Activated naive CD4-positive, alpha-beta T cell treated with anti-CD3 and anti-CD28 coated beads, Interleukin-2, amount 50 U/mL, for 72 hours (primary cell): ENCODE measurements around the gene RNF13. TPM values are rescaled to one million over a fixed set of nuclear protein-coding genes. Genes with fewer than 3 reads are reported as not detected.
"Not testable (repeated sequence)": the region's sequence is repeated elsewhere in the genome, so short reads cannot be mapped to it uniquely, and the experiment has no call there.

ENCODE experiments used
- ATAC-seq, 2 donors: fragments of 150-1000 bp; cut with Tn5 transposase; 2 replicates each; pipeline ENCODE4 v1.10.0; 2021; ENCODE audit warnings: mild to moderate bottlenecking in 2 of 2, moderate library complexity in 2 of 2
- DNase-seq, 2 donors: peaks; one replicate each; pipeline ENCODE4 v3.0.0; 2021 to 2022; ENCODE audit warnings: low spot score in 2 of 2
- H3K27ac Mint-ChIP-seq, 2 donors: one replicate each; pipeline ENCODE4 v1.8.0; 2022; ENCODE audit warnings: mild to moderate bottlenecking in 2 of 2, mixed read lengths in 2 of 2
- H3K36me3 Mint-ChIP-seq, 2 donors: one replicate each; pipeline ENCODE4 v1.8.0; 2022; ENCODE audit warnings: mixed read lengths in 2 of 2
- H3K9me3 Mint-ChIP-seq, 2 donors: one replicate each; pipeline ENCODE4 v1.8.0; 2022; ENCODE audit warnings: mixed read lengths in 2 of 2
- total RNA-seq, 2 donors: library from RNA; stranded (reverse); gene quantifications; one replicate each; pipeline ENCODE4 v1.2.3, GENCODE V29; 2022

The RNF13 gene
- total RNA-seq, 2 donors from 2014 or later = 24.2 to 27.7 TPM

- H3K36me3 Mint-ChIP-seq = no peaks in the 10 kb centered on the region
- no peak overlapping the region for H3K27ac Mint-ChIP-seq
- H3K9me3 Mint-ChIP-seq = no peaks in the 10 kb centered on the region
- ATAC-seq (no peak), DNase-seq (no peak)
These were observed 85.8 kb downstream of the RNF13 start for GRCh38 chr3:149898771-149899170.

GRCh38 chr3:149900322-149900721 is 87.3 kb downstream of the RNF13 start:
- ATAC-seq (no peak), DNase-seq (no peak)
- Mint-ChIP-seq H3K9me3 (no peaks in the 10 kb centered on the region), H3K27ac (no peak overlapping the region), H3K36me3 (no peaks in the 10 kb centered on the region)

GRCh38 chr3:149901770-149902169 is 88.8 kb downstream of the RNF13 start:
- DNase-seq (no peak), ATAC-seq (no peak)
- H3K9me3 Mint-ChIP-seq = no peaks in the 10 kb centered on the region
- no peaks in the 10 kb centered on the region for H3K36me3 Mint-ChIP-seq
- peak overlapping the region in 1 of 2 donors; percentile 34 for H3K27ac Mint-ChIP-seq

GRCh38 chr3:149902498-149903139 is 89.6 kb downstream of the RNF13 start:
- Mint-ChIP-seq H3K36me3 (no peaks in the 10 kb centered on the region), H3K9me3 (no peaks in the 10 kb centered on the region), H3K27ac (no peak overlapping the region)
- DNase-seq = no peak
- no peak for ATAC-seq

GRCh38 chr3:149906036-149906435 is 93.0 kb downstream of the RNF13 start:
- Mint-ChIP-seq H3K27ac (no peak overlapping the region), H3K9me3 (no peaks in the 10 kb centered on the region), H3K36me3 (no peaks in the 10 kb centered on the region)
- ATAC-seq = no peak
- no peak for DNase-seq

- ATAC-seq = no peak
- Mint-ChIP-seq H3K36me3 (peaks cover 0 to 3% of the 10 kb centered on the region in 2 donors), H3K27ac (no peak overlapping the region), H3K9me3 (no peaks in the 10 kb centered on the region)
- DNase-seq = no peak
These were observed 95.5 kb downstream of the RNF13 start for GRCh38 chr3:149908424-149908957.

- DNase-seq (no peak), ATAC-seq (no peak)
- Mint-ChIP-seq H3K36me3 (peaks cover 0 to 10% of the 10 kb centered on the region in 2 donors), H3K27ac (no peak overlapping the region), H3K9me3 (no peaks in the 10 kb centered on the region)
These were observed 96.9 kb downstream of the RNF13 start for GRCh38 chr3:149909923-149910322.

- Mint-ChIP-seq H3K36me3 (peaks cover 9 to 33% of the 10 kb centered on the region in 2 donors), H3K27ac (no peak overlapping the region), H3K9me3 (no peaks in the 10 kb centered on the region)
- DNase-seq (no peak), ATAC-seq (no peak)
These were observed 104.2 kb downstream of the RNF13 start for GRCh38 chr3:149917124-149917667.

GRCh38 chr3:149919509-149919908 is 106.5 kb downstream of the RNF13 start:
- ATAC-seq (no peak), DNase-seq (no peak)
- Mint-ChIP-seq H3K27ac (no peak overlapping the region), H3K36me3 (peaks cover 10 to 26% of the 10 kb centered on the region in 2 donors), H3K9me3 (no peaks in the 10 kb centered on the region)

- ATAC-seq (no peak), DNase-seq (no peak)
- Mint-ChIP-seq H3K9me3 (no peaks in the 10 kb centered on the region), H3K27ac (no peak overlapping the region), H3K36me3 (peaks cover 10 to 26% of the 10 kb centered on the region in 2 donors)
These were observed 107.1 kb downstream of the RNF13 start for GRCh38 chr3:149920119-149920518.

- no peak for ATAC-seq
- peaks cover 4 to 12% of the 10 kb centered on the region in 2 donors for H3K9me3 Mint-ChIP-seq
- H3K36me3 Mint-ChIP-seq = peaks cover 17 to 29% of the 10 kb centered on the region in 2 donors
- no peak for DNase-seq
- H3K27ac Mint-ChIP-seq = no peak overlapping the region
These were observed 120.0 kb downstream of the RNF13 start for GRCh38 chr3:149933008-149933407.

- Mint-ChIP-seq H3K9me3 (peaks cover 4 to 12% of the 10 kb centered on the region in 2 donors), H3K36me3 (peaks cover 17 to 29% of the 10 kb centered on the region in 2 donors), H3K27ac (no peak overlapping the region)
- DNase-seq (no peak), ATAC-seq (no peak)
These were observed 120.8 kb downstream of the RNF13 start for GRCh38 chr3:149933858-149934257.

- no peak for DNase-seq
- Mint-ChIP-seq H3K9me3 (peaks cover 4 to 12% of the 10 kb centered on the region in 2 donors), H3K36me3 (peaks cover 21 to 33% of the 10 kb centered on the region in 2 donors), H3K27ac (no peak overlapping the region)
- ATAC-seq = no peak
These were observed 121.5 kb downstream of the RNF13 start for GRCh38 chr3:149934524-149934923.

GRCh38 chr3:149936812-149937230 is 123.8 kb downstream of the RNF13 start:
- peaks cover 13 to 21% of the 10 kb centered on the region in 2 donors for H3K36me3 Mint-ChIP-seq
- DNase-seq (peak in 1 of 2 donors; percentile 27), ATAC-seq (peak in 1 of 2 donors; percentile 41)

GRCh38 chr3:149938392-149939055 is 125.5 kb downstream of the RNF13 start:
- H3K36me3 Mint-ChIP-seq = peaks cover 14 to 26% of the 10 kb centered on the region in 2 donors
- ATAC-seq = not testable (repeated sequence)

More at GRCh38 chr3:149936812-149937230, 123.8 kb downstream of the RNF13 start:
- H3K9me3 Mint-ChIP-seq = peaks cover 4 to 8% of the 10 kb centered on the region in 2 donors
- no peak overlapping the region for H3K27ac Mint-ChIP-seq

GRCh38 chr3:149941186-149941585 is 128.2 kb downstream of the RNF13 start:
- H3K36me3 Mint-ChIP-seq = peaks cover 21 to 27% of the 10 kb centered on the region in 2 donors
- no peaks in the 10 kb centered on the region for H3K9me3 Mint-ChIP-seq
- ATAC-seq = no peak
- no peak for DNase-seq
- H3K27ac Mint-ChIP-seq = no peak overlapping the region

More at GRCh38 chr3:149938392-149939055, 125.5 kb downstream of the RNF13 start:
- not testable (repeated sequence) for DNase-seq, H3K9me3 Mint-ChIP-seq, H3K27ac Mint-ChIP-seq

- no peak for DNase-seq
- ATAC-seq = no peak
- Mint-ChIP-seq H3K9me3 (no peaks in the 10 kb centered on the region), H3K36me3 (peaks cover 21 to 27% of the 10 kb centered on the region in 2 donors), H3K27ac (no peak overlapping the region)
These were observed 128.9 kb downstream of the RNF13 start for GRCh38 chr3:149941946-149942345.
